Cardiac muscle cell (in vitro differentiated cells and primary cell): ENCODE measurements around the gene C22orf15. TPM values are rescaled to one million over a fixed set of nuclear protein-coding genes. Genes with fewer than 3 reads are reported as not detected.
A peak's percentile ranks its signal among the peaks of the same experiment; 100 is the strongest.

Experiments
- DNase-seq, 2 donors: peaks; one replicate each; pipeline versions ENCODE4 v3.0.0 to v3.0.0-alpha.2; 2010 to 2017; ENCODE audit warnings: low read depth in 1 of 2, low spot score in 1 of 2
- H3K27ac ChIP-seq: fragments of 200-600 bp; sonication (generic); 2 replicates; pipeline ENCODE4 v1.5.1; 2016
- H3K27me3 ChIP-seq: fragments of 200-600 bp; sonication (generic); 2 replicates; pipeline ENCODE4 v1.6.0; 2016; ENCODE audit warnings: control low read depth
- H3K36me3 ChIP-seq: fragments of 200-600 bp; sonication (generic); 2 replicates; pipeline ENCODE4 v1.5.1; 2016; ENCODE audit warnings: control low read depth
- H3K4me1 ChIP-seq: fragments of 200-600 bp; sonication (generic); 2 replicates; pipeline ENCODE4 v1.8.1; 2017; ENCODE audit warnings: low read depth, mild to moderate bottlenecking, mixed run types
- H3K4me3 ChIP-seq: fragments of 200-600 bp; sonication (generic); 2 replicates; pipeline ENCODE4 v1.5.1; 2016; ENCODE audit warnings: mild to moderate bottlenecking
- H3K9me3 ChIP-seq: fragments of 200-600 bp; sonication (generic); 2 replicates; pipeline ENCODE4 v1.5.1; 2017; ENCODE audit warnings: low read depth, mild to moderate bottlenecking, control low read depth
- CTCF ChIP-seq: IDR thresholded peaks from 2 replicates; pipeline ENCODE4 v1.5.1; 2012; ENCODE audit warnings: low read depth, mild to moderate bottlenecking, low read length
- polyA plus RNA-seq: library from polyadenylated mRNA; unstranded; fragments of >200 nt; fragmentation: Nextera tagmentation; extraction: Ambion mirVana; gene quantifications from 2 replicates; pipeline ENCODE4 v1.2.1, GENCODE V29; 2016
- total RNA-seq: library from RNA; depleted of rRNA; stranded (reverse); fragments of >200 nt; gene quantifications from 2 replicates; pipeline ENCODE4 v1.2.3, GENCODE V29; 2016

C22orf15 gene
- total and polyA plus RNA-seq, 2 experiments from 2014 or later = 0.91 TPM; not detected in 1

- no peaks in the 10 kb centered on the region for H3K4me1 ChIP-seq
- TF ChIP-seq CTCF = no peak
- no peaks in the 10 kb centered on the region for H3K27me3 ChIP-seq
- peak; percentile 91 to 93 for DNase-seq
- no peaks in the 10 kb centered on the region for H3K9me3 ChIP-seq
- peaks cover 4% of the 10 kb centered on the region for H3K36me3 ChIP-seq
- peak overlapping the region; percentile 25 for H3K27ac ChIP-seq
- peak overlapping the region; percentile 71 for H3K4me3 ChIP-seq
These were observed 45.7 kb upstream of the C22orf15 start for GRCh38 chr22:23716811-23717801.

GRCh38 chr22:23718371-23719165 lies 44.2 kb upstream of the C22orf15 start:
- Histone ChIP-seq H3K4me3 (no peak overlapping the region), H3K27ac (no peak overlapping the region), H3K36me3 (no peaks in the 10 kb centered on the region), H3K4me1 (no peaks in the 10 kb centered on the region), H3K27me3 (no peaks in the 10 kb centered on the region), H3K9me3 (no peaks in the 10 kb centered on the region)
- TF ChIP-seq CTCF = no peak
- DNase-seq = no peak

GRCh38 chr22:23720855-23721254 lies 41.9 kb upstream of the C22orf15 start:
- no peak overlapping the region for H3K27ac ChIP-seq
- no peaks in the 10 kb centered on the region for H3K4me1 ChIP-seq
- TF ChIP-seq CTCF = no peak

GRCh38 chr22:23722160-23722559 lies 40.6 kb upstream of the C22orf15 start:
- H3K4me1 ChIP-seq = no peaks in the 10 kb centered on the region

More at GRCh38 chr22:23720855-23721254, 41.9 kb upstream of the C22orf15 start:
- Histone ChIP-seq H3K27me3 (no peaks in the 10 kb centered on the region), H3K4me3 (no peak overlapping the region), H3K9me3 (no peaks in the 10 kb centered on the region), H3K36me3 (no peaks in the 10 kb centered on the region)
- DNase-seq = no peak

More at GRCh38 chr22:23722160-23722559, 40.6 kb upstream of the C22orf15 start:
- no peak for DNase-seq
- Histone ChIP-seq H3K27me3 (no peaks in the 10 kb centered on the region), H3K27ac (no peak overlapping the region), H3K36me3 (no peaks in the 10 kb centered on the region), H3K4me3 (no peak overlapping the region), H3K9me3 (no peaks in the 10 kb centered on the region)
- TF ChIP-seq CTCF = no peak
